HepG2 (cell line): ENCODE measurements around the gene CPNE4. TPM values are rescaled to one million over a fixed set of nuclear protein-coding genes. Genes with fewer than 3 reads are reported as not detected.

Experiments used
- ATAC-seq: fragments of 200-7000 bp; cut with Tn5 transposase; 3 replicates; pipeline ENCODE4 v1.9.1; 2020; ENCODE audit warnings: mild to moderate bottlenecking, moderate library complexity
- BruUV-seq: library from RNA; stranded (reverse); fragments of 400-500 nt; replicated peaks from 2 replicates; lab custom pipeline; 2021; lab: Mats Ljungman, UMichigan
- CTCF ChIA-PET: fragments of 300-600 bp; formaldehyde crosslinking; extraction: SDS; loops from one replicate; lab custom pipeline; 2021; ENCODE audit warnings: low total read pairs, inconsistent platforms, low intra/inter-chr PET ratio; lab: Yijun Ruan, JAX
- POLR2A ChIA-PET: fragments of 350-600 bp; sonication (Branson Sonifier 250); formaldehyde crosslinking; loops from one replicate; lab custom pipeline; 2020; ENCODE audit warnings: antibody characterized with exemption, inconsistent platforms; lab: Yijun Ruan, JAX
- DNase-seq: peaks from one replicate; pipeline ENCODE4 v3.0.0-alpha.2; 2015; ENCODE audit warnings: low spot score
- FAIRE-seq: peaks from 3 replicates; lab custom pipeline; 2011; peaks lifted over from hg19 to GRCh38; lab: Jason Lieb, UNC
- H2AFZ ChIP-seq: one replicate; pipeline ENCODE4 v1.6.1; 2011; ENCODE audit warnings: low read length, inconsistent platforms
- H3K27ac ChIP-seq: fragments of 300-600 bp; 3 replicates; pipeline ENCODE4 v1.8.0; 2011; ENCODE audit warnings: mixed run types, mild to moderate bottlenecking, mixed read lengths, low read length, inconsistent platforms; ENCODE audit not compliant: insufficient read depth; ENCODE audit errors: extremely low read length
- H3K27me3 ChIP-seq, 2 experiments: fragments of 200-600 bp in 1 of 2; 2 replicates in 1 of 2; 3 replicates in 1 of 2; pipeline versions ENCODE4 v1.6.0 to v1.8.0; 2011; ENCODE audit warnings: low read length in 2 of 2, mild to moderate bottlenecking in 2 of 2, moderate library complexity in 2 of 2, inconsistent platforms in 1 of 2; ENCODE audit not compliant: insufficient read depth in 2 of 2, control insufficient read depth in 1 of 2
- H3K36me3 ChIP-seq, 2 experiments: fragments of 200-600 bp in 1 of 2; replicated peaks in 1 of 2; 2 replicates in 1 of 2; 3 replicates in 1 of 2; pipeline versions ENCODE4 v1.5.1 to v1.8.0; 2011; ENCODE audit warnings: low read length in 2 of 2, inconsistent platforms in 1 of 2; ENCODE audit not compliant: insufficient read depth in 2 of 2, control insufficient read depth in 1 of 2
- H3K4me1 ChIP-seq: 2 replicates; pipeline ENCODE4 v1.5.1; 2012; ENCODE audit warnings: low read length, inconsistent platforms; ENCODE audit not compliant: insufficient read depth
- H3K4me2 ChIP-seq: 2 replicates; pipeline ENCODE4 v1.6.0; 2011; ENCODE audit warnings: low read depth, low read length, inconsistent platforms
- H3K4me3 ChIP-seq, 3 experiments: fragments of 200-600 bp in 1 of 3; sonication (generic), shearing (Covaris generic) in 1 of 3; replicated peaks in 1 of 3; 2 replicates each; pipeline ENCODE4 v1.5.1; 2011 to 2016; ENCODE audit warnings: low read length in 3 of 3, inconsistent platforms in 2 of 3, low read depth in 2 of 3, mild to moderate bottlenecking in 2 of 3, control low read depth in 1 of 3, mixed read lengths in 1 of 3; ENCODE audit not compliant: insufficient read depth in 1 of 3
- H3K79me2 ChIP-seq: one replicate; pipeline ENCODE4 v1.6.1; 2011; ENCODE audit warnings: low read length, inconsistent platforms; ENCODE audit not compliant: insufficient read depth
- H3K9ac ChIP-seq: 2 replicates; pipeline ENCODE4 v1.6.0; 2011; ENCODE audit warnings: mild to moderate bottlenecking, low read depth, low read length, inconsistent platforms; ENCODE audit not compliant: insufficient read depth
- H3K9me3 ChIP-seq: 2 replicates; pipeline ENCODE4 v1.5.1; 2012; ENCODE audit warnings: mild to moderate bottlenecking, low read length
- H4K20me1 ChIP-seq: 2 replicates; pipeline ENCODE4 v1.6.0; 2011; ENCODE audit warnings: inconsistent platforms, mild to moderate bottlenecking, low read length, moderate library complexity; ENCODE audit not compliant: insufficient read depth
- CTCF ChIP-seq: sonication (generic); formaldehyde crosslinking; IDR thresholded peaks from 2 replicates; pipeline ENCODE4 v1.5.0; 2020; ENCODE audit warnings: mild to moderate bottlenecking, missing genetic modification reagents, moderate library complexity
- EP300 ChIP-seq, 3 experiments: sonication (generic) in 1 of 3; formaldehyde crosslinking in 1 of 3; IDR thresholded peaks; 2 replicates each; pipeline versions ENCODE4 v1.5.1 to v1.6.1; 2011 to 2020; ENCODE audit warnings: low read depth in 2 of 3, low read length in 2 of 3, borderline replicate concordance in 1 of 3, improper control_type of control experiment in 1 of 3, mild to moderate bottlenecking in 1 of 3, missing genetic modification reagents in 1 of 3, moderate library complexity in 1 of 3
- HMGXB4 ChIP-seq, 2 experiments: sonication (generic) in 1 of 2; formaldehyde crosslinking in 1 of 2; IDR thresholded peaks; 2 replicates each; pipeline versions ENCODE4 v1.4.0 to v1.6.1; 2018 to 2020; ENCODE audit warnings: missing genetic modification reagents in 2 of 2, borderline replicate concordance in 1 of 2, low read depth in 1 of 2, mild to moderate bottlenecking in 1 of 2, missing biosample characterization in 1 of 2
- KDM3A ChIP-seq: IDR thresholded peaks from 2 replicates; pipeline ENCODE4 v1.6.1; 2018; ENCODE audit warnings: low read depth, missing compliant biosample characterization
- NONO ChIP-seq, 2 experiments: fragments of 450-650 bp in 1 of 2; sonication (generic) in 1 of 2; formaldehyde crosslinking in 1 of 2; IDR thresholded peaks in 1 of 2; conservative IDR thresholded peaks in 1 of 2; 2 replicates each; pipeline versions ENCODE4 v1.6.1 to v1.8.0; 2017 to 2022; ENCODE audit warnings: mild to moderate bottlenecking in 1 of 2, missing genetic modification reagents in 1 of 2, moderate library complexity in 1 of 2
- ZEB1 ChIP-seq: IDR thresholded peaks from 2 replicates; pipeline ENCODE4 v1.6.1; 2012; ENCODE audit warnings: mild to moderate bottlenecking, low read depth, inconsistent platforms; ENCODE audit not compliant: insufficient replicate concordance
- ZHX1 ChIP-seq: sonication (generic); formaldehyde crosslinking; IDR thresholded peaks from 2 replicates; pipeline ENCODE4 v1.8.1; 2022; ENCODE audit warnings: low read depth, mild to moderate bottlenecking, missing genetic modification reagents
- ZNF550 ChIP-seq: sonication (generic); formaldehyde crosslinking; IDR thresholded peaks from 2 replicates; pipeline ENCODE4 v1.4.0; 2020; ENCODE audit warnings: mild to moderate bottlenecking, missing genetic modification reagents, borderline replicate concordance
- WGBS: methylation state at CpG from one replicate; pipeline ENCODE4 v1.1.6; 2017; ENCODE audit warnings: low lambda C conversion rate; 5-methylcytosine and 5-hydroxymethylcytosine counted together
- in situ Hi-C: cut with HindIII; loops from 2 replicates; pipeline ENCODE4 v1.10.0; 2017; ENCODE audit warnings: low pct_unique_long_range_greater_than_20kb; ENCODE audit not compliant: extremely low pct_ligation_motif_present
- intact Hi-C: fragments of 100-400 bp; cut with micrococcal nuclease; formaldehyde crosslinking; loops from one replicate; pipeline ENCODE4 v1.10.0; 2022; ENCODE audit not compliant: unreplicated experiment
- polyA plus RNA-seq, 8 experiments: library from polyadenylated mRNA; depleted of rRNA in 3 of 8; stranded (reverse) in 7 of 8; unstranded in 1 of 8; fragments of >200 nt; fragmentation: Illumina TruSeq in 4 of 8; extraction: Trizol in 4 of 8; gene quantifications; 2 replicates each; pipeline versions ENCODE4 v1.2.1 to v1.2.3, GENCODE V29; 2011 to 2016; ENCODE audit warnings: low read depth in 4 of 8, missing spikeins in 1 of 8, mixed read lengths in 1 of 8; ENCODE audit not compliant: insufficient read depth in 1 of 8
- total RNA-seq, 5 experiments: library from RNA; depleted of rRNA; stranded (reverse); fragments of >200 nt; fragmentation: Illumina TruSeq; extraction: Trizol; gene quantifications; 2 replicates each; pipeline ENCODE4 v1.2.3, GENCODE V29; 2016; ENCODE audit warnings: low read depth in 1 of 5
- TF ChIP-seq, protein P1 (sequence below): sonication (generic); formaldehyde crosslinking; IDR thresholded peaks from 2 replicates; pipeline ENCODE4 v1.5.1; 2020; ENCODE audit warnings: mild to moderate bottlenecking, missing genetic modification reagents
- TF ChIP-seq, protein P2 (sequence below): sonication (generic); formaldehyde crosslinking; IDR thresholded peaks from 2 replicates; pipeline ENCODE4 v1.4.0; 2020; ENCODE audit warnings: missing genetic modification reagents

Gene CPNE4
- total and polyA plus RNA-seq, 2 of the 13 experiments (the other 11 are each of a cell fraction or from before 2014, with no cell fraction given): not detected

DNA sequence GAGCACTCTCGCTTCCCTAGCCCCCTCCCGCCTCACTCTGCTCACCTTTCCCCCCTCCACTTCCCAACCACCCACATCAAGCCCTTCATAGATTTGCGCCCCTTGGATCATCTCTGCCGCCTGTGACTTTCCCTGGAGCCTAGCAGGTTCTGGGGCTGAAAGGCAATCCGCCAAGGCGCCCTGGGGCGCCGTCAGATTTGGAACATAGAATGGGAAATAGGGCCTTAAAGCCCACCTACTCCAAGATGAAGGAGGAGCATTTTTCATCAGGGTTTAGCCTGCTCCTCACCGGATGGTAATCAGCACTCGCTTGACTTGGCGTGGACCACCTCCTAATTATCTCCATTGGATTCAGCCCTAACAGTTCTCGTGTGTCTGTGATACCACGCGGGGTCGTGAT, 1.3 kb downstream of the CPNE4 start:
- Histone ChIP-seq H3K9me3 (no peaks in the 10 kb centered on the region), H3K27me3 (peaks cover 0 to 10% of the 10 kb centered on the region in 2 experiments; a peak in 1 of 5 replicates), H3K27ac (no peak overlapping the region), H3K9ac (no peak overlapping the region), H4K20me1 (0 out of 2 replicates have a peak, but pooled peaks cover 3% of the 10 kb centered on the region), H3K4me3 (no peak overlapping the region), H3K4me2 (no peak overlapping the region), H3K79me2 (no peaks in the 10 kb centered on the region), H3K36me3 (no peaks in the 10 kb centered on the region), H2AFZ (no peak overlapping the region), H3K4me1 (no peaks in the 10 kb centered on the region)
- in situ Hi-C loops (no loop called here), intact Hi-C loops (no loop called here)
- ATAC-seq (no peak), FAIRE-seq (no peak), DNase-seq (no peak)
- BruUV-seq: no TSS peak
- WGBS: 17% methylated on average over 14 of the region's 15 CpGs
- CTCF ChIA-PET: no interaction called here
- POLR2A ChIA-PET: no interaction called here
- TF ChIP-seq ZEB1 (no peak), KDM3A (CRISPR knock-in tag) (no peak), ZNF550 (CRISPR knock-in tag) (no peak), ZHX1 (CRISPR knock-in tag) (no peak), HMGXB4 (CRISPR knock-in tag; IDR thresholded peaks at IDR 0.05; ENCODE audit: borderline replicate concordance in 1 of 2, low read depth in 1 of 2) (no peak), CTCF (CRISPR knock-in tag) (no peak), NONO (IDR thresholded peaks at IDR 0.05) (no peak), NONO (CRISPR knock-in tag; conservative IDR thresholded peaks at IDR 0.05) (no peak), EP300 (IDR thresholded peaks at IDR 0.05; ENCODE audit: low read depth in 2 of 2, low read length in 2 of 2) (no peak), EP300 (CRISPR knock-in tag; IDR thresholded peaks at IDR 0.05; ENCODE audit: borderline replicate concordance) (no peak)
- TF ChIP-seq, protein P1, sequence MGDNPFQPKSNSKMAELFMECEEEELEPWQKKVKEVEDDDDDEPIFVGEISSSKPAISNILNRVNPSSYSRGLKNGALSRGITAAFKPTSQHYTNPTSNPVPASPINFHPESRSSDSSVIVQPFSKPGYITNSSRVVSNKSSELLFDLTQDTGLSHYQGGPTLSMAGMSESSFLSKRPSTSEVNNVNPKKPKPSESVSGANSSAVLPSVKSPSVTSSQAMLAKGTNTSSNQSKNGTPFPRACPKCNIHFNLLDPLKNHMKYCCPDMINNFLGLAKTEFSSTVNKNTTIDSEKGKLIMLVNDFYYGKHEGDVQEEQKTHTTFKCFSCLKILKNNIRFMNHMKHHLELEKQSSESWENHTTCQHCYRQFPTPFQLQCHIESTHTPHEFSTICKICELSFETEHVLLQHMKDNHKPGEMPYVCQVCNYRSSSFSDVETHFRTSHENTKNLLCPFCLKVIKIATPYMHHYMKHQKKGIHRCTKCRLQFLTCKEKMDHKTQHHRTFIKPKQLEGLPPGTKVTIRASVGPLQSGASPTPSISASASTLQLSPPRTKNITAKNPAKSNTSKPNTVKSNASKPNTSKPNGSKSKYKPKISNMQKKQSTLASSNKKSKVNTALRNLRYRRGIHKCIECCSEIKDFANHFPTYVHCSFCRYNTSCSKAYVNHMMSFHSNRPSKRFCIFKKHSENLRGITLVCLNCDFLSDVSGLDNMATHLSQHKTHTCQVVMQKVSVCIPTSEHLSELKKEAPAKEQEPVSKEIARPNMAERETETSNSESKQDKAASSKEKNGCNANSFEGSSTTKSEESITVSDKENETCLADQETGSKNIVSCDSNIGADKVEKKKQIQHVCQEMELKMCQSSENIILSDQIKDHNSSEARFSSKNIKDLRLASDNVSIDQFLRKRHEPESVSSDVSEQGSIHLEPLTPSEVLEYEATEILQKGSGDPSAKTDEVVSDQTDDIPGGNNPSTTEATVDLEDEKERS (CRISPR knock-in tag): no peak
- TF ChIP-seq, protein P2, sequence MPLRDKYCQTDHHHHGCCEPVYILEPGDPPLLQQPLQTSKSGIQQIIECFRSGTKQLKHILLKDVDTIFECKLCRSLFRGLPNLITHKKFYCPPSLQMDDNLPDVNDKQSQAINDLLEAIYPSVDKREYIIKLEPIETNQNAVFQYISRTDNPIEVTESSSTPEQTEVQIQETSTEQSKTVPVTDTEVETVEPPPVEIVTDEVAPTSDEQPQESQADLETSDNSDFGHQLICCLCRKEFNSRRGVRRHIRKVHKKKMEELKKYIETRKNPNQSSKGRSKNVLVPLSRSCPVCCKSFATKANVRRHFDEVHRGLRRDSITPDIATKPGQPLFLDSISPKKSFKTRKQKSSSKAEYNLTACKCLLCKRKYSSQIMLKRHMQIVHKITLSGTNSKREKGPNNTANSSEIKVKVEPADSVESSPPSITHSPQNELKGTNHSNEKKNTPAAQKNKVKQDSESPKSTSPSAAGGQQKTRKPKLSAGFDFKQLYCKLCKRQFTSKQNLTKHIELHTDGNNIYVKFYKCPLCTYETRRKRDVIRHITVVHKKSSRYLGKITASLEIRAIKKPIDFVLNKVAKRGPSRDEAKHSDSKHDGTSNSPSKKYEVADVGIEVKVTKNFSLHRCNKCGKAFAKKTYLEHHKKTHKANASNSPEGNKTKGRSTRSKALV (CRISPR knock-in tag): no peak
